BJ (cell line): Measurements from ENCODE around the gene TUBB. TPM values are rescaled to one million over a fixed set of nuclear protein-coding genes. Genes with fewer than 3 reads are reported as not detected.

ENCODE experiments used
- CTCF ChIA-PET: fragments of 350-600 bp; formaldehyde crosslinking; extraction: SDS; loops from one replicate; lab custom pipeline; 2021; ENCODE audit warnings: antibody characterized with exemption, inconsistent platforms; lab: Yijun Ruan, JAX
- POLR2A ChIA-PET: fragments of 300-600 bp; sonication (Branson Sonifier 250); formaldehyde crosslinking; extraction: SDS; loops from one replicate; lab custom pipeline; 2021; ENCODE audit warnings: antibody characterized with exemption; lab: Charles Lee
- DNase-seq: peaks from one replicate; pipeline ENCODE4 v3.0.0-alpha.2; 2011; ENCODE audit warnings: low read depth
- H3K27me3 ChIP-seq: 2 replicates; pipeline ENCODE4 v1.6.0; 2011; ENCODE audit warnings: low read length; ENCODE audit not compliant: control insufficient read depth, insufficient read depth
- H3K36me3 ChIP-seq: 2 replicates; pipeline ENCODE4 v1.5.1; 2011; ENCODE audit warnings: low read length; ENCODE audit not compliant: control insufficient read depth, insufficient read depth
- H3K4me3 ChIP-seq: 2 replicates; pipeline ENCODE4 v1.5.1; 2011; ENCODE audit warnings: low read depth, mild to moderate bottlenecking, control low read depth, low read length
- CTCF ChIP-seq: IDR thresholded peaks from 2 replicates; pipeline ENCODE4 v1.5.1; 2011; ENCODE audit warnings: low read depth, mild to moderate bottlenecking, control low read depth, inconsistent platforms, low read length, moderate library complexity; ENCODE audit not compliant: insufficient read depth
- polyA plus RNA-seq: library from polyadenylated mRNA; depleted of rRNA; stranded (reverse); fragments of >200 nt; gene quantifications from 2 replicates; pipeline ENCODE4 v1.2.3, GENCODE V29; 2011

The TUBB gene
- polyA plus RNA-seq, 1 experiment, result 1,840 TPM

- Histone ChIP-seq H3K36me3 (no peaks in the 10 kb centered on the region), H3K27me3 (no peaks in the 10 kb centered on the region), H3K4me3 (no peak overlapping the region)
- ChIA-PET POLR2A (interaction anchor here (0.6 kb wide), 1 partner anchor 150 kb away, joined by 27 read pairs; no protein-coding TSS in a partner anchor), CTCF (interaction anchor here (0.8 to 1.7 kb wide), 3 partner anchors 71 to 80 kb away, joined by 3 to 7 read pairs (median 5); no protein-coding TSS in a partner anchor)
- TF ChIP-seq CTCF, result no peak
- DNase-seq, result no peak
These were observed 28.8 kb downstream of the TUBB start for GRCh38 chr6:30748851-30749540.

- Histone ChIP-seq H3K36me3 (no peaks in the 10 kb centered on the region), H3K4me3 (no peak overlapping the region), H3K27me3 (no peaks in the 10 kb centered on the region)
- CTCF ChIA-PET, result interaction anchor here (0.8 to 2.0 kb wide), 5 partner anchors 19 to 79 kb away, joined by 3 to 7 read pairs (median 5); no protein-coding TSS in a partner anchor
- POLR2A ChIA-PET, result interaction anchor here (0.6 kb wide), 1 partner anchor 150 kb away, joined by 27 read pairs; no protein-coding TSS in a partner anchor
- DNase-seq, result no peak
- no peak for TF ChIP-seq CTCF
These were observed 29.6 kb downstream of the TUBB start for GRCh38 chr6:30749554-30750378.

- H3K4me3 ChIP-seq, result no peak overlapping the region
- POLR2A ChIA-PET, result no interaction called here
- no peaks in the 10 kb centered on the region for H3K36me3 ChIP-seq
- H3K27me3 ChIP-seq, result no peaks in the 10 kb centered on the region
- no peak for TF ChIP-seq CTCF
- CTCF ChIA-PET, result interaction anchor here (1.0 to 2.0 kb wide), 3 partner anchors 19 to 69 kb away, joined by 3 to 7 read pairs (median 6); no protein-coding TSS in a partner anchor
- no peak for DNase-seq
These were observed 30.2 kb downstream of the TUBB start for GRCh38 chr6:30750379-30750668.

GRCh38 chr6:30752157-30752927 lies 32.2 kb downstream of the TUBB start:
- peak; percentile 100 for DNase-seq
- no peaks in the 10 kb centered on the region for H3K27me3 ChIP-seq
- H3K36me3 ChIP-seq, result no peaks in the 10 kb centered on the region
- ChIA-PET CTCF (interaction anchor here (0.5 to 2.0 kb wide), 8 partner anchors 9 to 126 kb away, joined by 3 to 7 read pairs (median 4); no protein-coding TSS in a partner anchor), POLR2A (interaction anchor here (0.8 to 1.2 kb wide), 5 partner anchors 8 to 68 kb away, joined by 3 to 6 read pairs (median 5); partner anchors contain the start of genes FLOT1 and IER3)
- no peak overlapping the region for H3K4me3 ChIP-seq
- TF ChIP-seq CTCF, result peak; percentile 25; the same call in 1 of the 2 replicates
